Hepatocyte (in vitro differentiated cells): ENCODE data around the gene EQTN. TPM values are rescaled to one million over a fixed set of nuclear protein-coding genes. Genes with fewer than 3 reads are reported as not detected.

Experiments used
- DNase-seq: peaks from one replicate; pipeline ENCODE4 v3.0.0-alpha.2; 2016; ENCODE audit warnings: low spot score
- H2AFZ ChIP-seq: fragments of 200-600 bp; sonication (generic); 2 replicates; pipeline ENCODE4 v1.6.0; 2016; ENCODE audit warnings: antibody characterized with exemption, mild to moderate bottlenecking
- H3K27ac ChIP-seq: fragments of 200-600 bp; sonication (generic); 2 replicates; pipeline ENCODE4 v1.5.1; 2016; ENCODE audit warnings: mild to moderate bottlenecking
- H3K27me3 ChIP-seq: fragments of 200-600 bp; sonication (generic); 2 replicates; pipeline ENCODE4 v1.6.1; 2016
- H3K36me3 ChIP-seq: fragments of 200-600 bp; sonication (generic); replicated peaks from 2 replicates; pipeline ENCODE4 v1.5.1; 2016; ENCODE audit warnings: low read depth; ENCODE audit not compliant: insufficient read depth
- H3K4me1 ChIP-seq: fragments of 200-600 bp; sonication (generic); 2 replicates; pipeline ENCODE4 v1.5.1; 2016; ENCODE audit warnings: mild to moderate bottlenecking, moderate library complexity; ENCODE audit not compliant: insufficient read depth
- H3K4me2 ChIP-seq: fragments of 200-600 bp; sonication (generic); 2 replicates; pipeline ENCODE4 v1.6.0; 2016
- H3K4me3 ChIP-seq: fragments of 200-600 bp; sonication (generic); 2 replicates; pipeline ENCODE4 v1.5.1; 2016; ENCODE audit warnings: mild to moderate bottlenecking
- H3K79me2 ChIP-seq: fragments of 200-600 bp; sonication (generic); 2 replicates; pipeline ENCODE4 v1.6.0; 2017; ENCODE audit warnings: mild to moderate bottlenecking
- H3K9me2 ChIP-seq: fragments of 200-600 bp; sonication (generic); replicated peaks from 2 replicates; pipeline ENCODE4 v1.6.0; 2017; ENCODE audit warnings: mild to moderate bottlenecking; ENCODE audit not compliant: insufficient read depth
- H3K9me3 ChIP-seq: fragments of 200-600 bp; sonication (generic); 2 replicates; pipeline ENCODE4 v1.5.1; 2016; ENCODE audit warnings: low read depth, mild to moderate bottlenecking
- H4K20me1 ChIP-seq: fragments of 200-600 bp; sonication (generic); 2 replicates; pipeline ENCODE4 v1.6.0; 2016; ENCODE audit warnings: mild to moderate bottlenecking; ENCODE audit not compliant: insufficient read depth, poor library complexity, severe bottlenecking
- CTCF ChIP-seq: fragments of 200-600 bp; sonication (generic); IDR thresholded peaks from 2 replicates; pipeline ENCODE4 v1.5.1; 2016; ENCODE audit warnings: antibody characterized with exemption, mild to moderate bottlenecking; ENCODE audit not compliant: poor library complexity
- EZH2 ChIP-seq: fragments of 200-600 bp; sonication (generic); IDR thresholded peaks from 2 replicates; pipeline ENCODE4 v1.6.1; 2016; ENCODE audit warnings: antibody characterized with exemption, mild to moderate bottlenecking, borderline replicate concordance
- EZH2phosphoT487 ChIP-seq: fragments of 200-600 bp; sonication (generic); IDR thresholded peaks from one replicate; pipeline ENCODE4 v1.6.1; 2018; ENCODE audit warnings: antibody characterized with exemption, mild to moderate bottlenecking, low read depth, moderate library complexity; ENCODE audit not compliant: unreplicated experiment, severe bottlenecking
- WGBS: methylation state at CpG from one replicate; pipeline ENCODE4 v1.1.6; 2016; ENCODE audit warnings: low lambda C conversion rate; ENCODE audit errors: missing lambda C conversion rate; 5-methylcytosine and 5-hydroxymethylcytosine counted together
- polyA plus RNA-seq: library from polyadenylated mRNA; unstranded; fragments of >200 nt; fragmentation: Nextera tagmentation; extraction: Ambion mirVana; gene quantifications from 2 replicates; pipeline ENCODE4 v1.2.1, GENCODE V29; 2016
- total RNA-seq: library from RNA; depleted of rRNA; stranded (reverse); fragments of >200 nt; gene quantifications from 2 replicates; pipeline ENCODE4 v1.2.3, GENCODE V29; 2014

EQTN gene
- total and polyA plus RNA-seq, 2 experiments from 2014 or later = 1.1 TPM; not detected in 1

GRCh38 chr9:27340285-27340674 lies 43.3 kb upstream of the EQTN start:
- peaks cover 25% of the 10 kb centered on the region for H3K4me1 ChIP-seq
- no peaks in the 10 kb centered on the region for H4K20me1 ChIP-seq
- H3K79me2 ChIP-seq = peaks cover 2% of the 10 kb centered on the region
- H3K27ac ChIP-seq = peak overlapping the region; percentile 62
- H3K4me2 ChIP-seq = peak overlapping the region; percentile 12
- DNase-seq = no peak
- 68% methylated on average over 5 of the region's 5 CpGs for WGBS
- H3K9me2 ChIP-seq = no peaks in the 10 kb centered on the region
- no peak overlapping the region for H2AFZ ChIP-seq
- TF ChIP-seq EZH2 (no peak), EZH2phosphoT487 (no peak)
- no peaks in the 10 kb centered on the region for H3K36me3 ChIP-seq
- no peaks in the 10 kb centered on the region for H3K9me3 ChIP-seq
- no peak overlapping the region for H3K4me3 ChIP-seq
- no peaks in the 10 kb centered on the region for H3K27me3 ChIP-seq

- Histone ChIP-seq H3K9me3 (no peaks in the 10 kb centered on the region), H3K79me2 (no peaks in the 10 kb centered on the region), H3K36me3 (no peaks in the 10 kb centered on the region), H3K4me1 (peaks cover 25% of the 10 kb centered on the region), H4K20me1 (no peaks in the 10 kb centered on the region), H3K9me2 (no peaks in the 10 kb centered on the region), H3K4me2 (peak overlapping the region; percentile 12), H3K4me3 (no peak overlapping the region), H3K27ac (peak overlapping the region; percentile 62), H2AFZ (no peak overlapping the region), H3K27me3 (no peaks in the 10 kb centered on the region)
- no peak for DNase-seq
- 58% methylated on average over 11 of the region's 11 CpGs for WGBS
- TF ChIP-seq CTCF = no peak
- TF ChIP-seq EZH2phosphoT487 = no peak
- no peak for TF ChIP-seq EZH2
These were observed 42.8 kb upstream of the EQTN start for GRCh38 chr9:27339661-27340284.

GRCh38 chr9:27338527-27338903 lies 41.6 kb upstream of the EQTN start:
- Histone ChIP-seq H3K4me3 (no peak overlapping the region), H3K4me1 (peaks cover 25% of the 10 kb centered on the region)

More at GRCh38 chr9:27338527-27338903, 41.6 kb upstream of the EQTN start:
- H2AFZ ChIP-seq = no peak overlapping the region
- no peaks in the 10 kb centered on the region for H3K9me3 ChIP-seq
- no peak overlapping the region for H3K4me2 ChIP-seq
- no peaks in the 10 kb centered on the region for H3K27me3 ChIP-seq
- no peaks in the 10 kb centered on the region for H4K20me1 ChIP-seq
- TF ChIP-seq CTCF = no peak
- no peak for TF ChIP-seq EZH2phosphoT487
- TF ChIP-seq EZH2 = no peak
- WGBS = 75% methylated on average over 9 of the region's 9 CpGs
- peak overlapping the region; percentile 62 for H3K27ac ChIP-seq
- H3K9me2 ChIP-seq = no peaks in the 10 kb centered on the region
- no peak for DNase-seq
- H3K36me3 ChIP-seq = no peaks in the 10 kb centered on the region
- H3K79me2 ChIP-seq = peaks cover 3% of the 10 kb centered on the region
